ENCODE data around the gene LRRC4B.

GRCh38 chr19:50549059-50549926 is 18.9 kb downstream of the LRRC4B start:
- TF ChIP-seq EZH2phosphoT487 (IDR thresholded peaks at IDR 0.05; ENCODE audit: low read depth, severe bottlenecking, unreplicated experiment): no peak
- no peak for TF ChIP-seq CTCF (IDR thresholded peaks at IDR 0.05; ENCODE audit: poor library complexity)
- no peak for TF ChIP-seq EZH2 (IDR thresholded peaks at IDR 0.05; ENCODE audit: borderline replicate concordance)

Data from hepatocyte (in vitro differentiated cells).